ENCODE results near the gene TIE1.

DNA sequence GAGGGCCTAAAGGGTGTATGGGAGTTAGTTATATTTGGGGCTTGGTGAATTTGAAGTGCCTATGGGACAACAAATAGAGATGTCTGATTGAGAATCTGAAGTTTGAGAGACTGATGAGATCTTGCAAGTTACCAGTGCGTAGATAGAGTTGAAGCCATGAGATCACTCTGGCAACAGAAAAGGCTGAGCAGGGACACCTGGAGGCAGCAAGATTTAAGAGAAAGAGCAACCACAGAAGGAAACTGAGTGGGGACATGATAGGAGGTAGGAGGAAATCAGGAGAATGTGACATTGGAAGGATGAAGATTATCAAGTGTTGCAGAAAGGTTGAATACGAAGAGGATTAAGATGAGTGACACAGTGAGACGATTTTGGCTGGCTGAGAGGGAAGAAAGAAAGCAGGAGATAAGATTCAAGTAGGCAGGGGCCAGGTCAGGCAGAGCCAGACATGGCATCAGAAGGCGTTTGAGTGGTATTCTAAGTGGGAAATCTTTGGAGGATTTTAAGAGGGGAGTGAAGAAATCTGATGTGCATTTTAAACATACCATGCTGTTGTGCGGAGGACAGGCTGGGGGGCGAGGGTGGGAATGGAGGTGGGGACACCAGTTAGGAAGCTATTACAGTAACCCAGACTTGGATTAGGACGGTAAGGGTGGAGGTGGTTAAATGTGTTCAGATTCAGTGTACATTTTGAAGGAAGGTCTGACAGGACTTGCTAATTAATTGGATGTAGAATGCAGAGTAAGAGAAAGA lies 33.8 kb downstream of the TIE1 start:
- TF ChIP-seq, protein P1, sequence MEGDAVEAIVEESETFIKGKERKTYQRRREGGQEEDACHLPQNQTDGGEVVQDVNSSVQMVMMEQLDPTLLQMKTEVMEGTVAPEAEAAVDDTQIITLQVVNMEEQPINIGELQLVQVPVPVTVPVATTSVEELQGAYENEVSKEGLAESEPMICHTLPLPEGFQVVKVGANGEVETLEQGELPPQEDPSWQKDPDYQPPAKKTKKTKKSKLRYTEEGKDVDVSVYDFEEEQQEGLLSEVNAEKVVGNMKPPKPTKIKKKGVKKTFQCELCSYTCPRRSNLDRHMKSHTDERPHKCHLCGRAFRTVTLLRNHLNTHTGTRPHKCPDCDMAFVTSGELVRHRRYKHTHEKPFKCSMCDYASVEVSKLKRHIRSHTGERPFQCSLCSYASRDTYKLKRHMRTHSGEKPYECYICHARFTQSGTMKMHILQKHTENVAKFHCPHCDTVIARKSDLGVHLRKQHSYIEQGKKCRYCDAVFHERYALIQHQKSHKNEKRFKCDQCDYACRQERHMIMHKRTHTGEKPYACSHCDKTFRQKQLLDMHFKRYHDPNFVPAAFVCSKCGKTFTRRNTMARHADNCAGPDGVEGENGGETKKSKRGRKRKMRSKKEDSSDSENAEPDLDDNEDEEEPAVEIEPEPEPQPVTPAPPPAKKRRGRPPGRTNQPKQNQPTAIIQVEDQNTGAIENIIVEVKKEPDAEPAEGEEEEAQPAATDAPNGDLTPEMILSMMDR (IDR thresholded peaks at IDR 0.05): no peak
- TF ChIP-seq POLR2A (IDR thresholded peaks at IDR 0.05): no peak
